ENCODE data around the gene RAB9A. TPM values are rescaled to one million over a fixed set of nuclear protein-coding genes. Genes with fewer than 3 reads are reported as not detected.
"Not testable (repeated sequence)": the region's sequence is repeated elsewhere in the genome, so short reads cannot be mapped to it uniquely, and the experiment has no call there.

Gene RAB9A
- total RNA-seq, 1 experiment from 2014 or later: 29.5 TPM

DNA sequence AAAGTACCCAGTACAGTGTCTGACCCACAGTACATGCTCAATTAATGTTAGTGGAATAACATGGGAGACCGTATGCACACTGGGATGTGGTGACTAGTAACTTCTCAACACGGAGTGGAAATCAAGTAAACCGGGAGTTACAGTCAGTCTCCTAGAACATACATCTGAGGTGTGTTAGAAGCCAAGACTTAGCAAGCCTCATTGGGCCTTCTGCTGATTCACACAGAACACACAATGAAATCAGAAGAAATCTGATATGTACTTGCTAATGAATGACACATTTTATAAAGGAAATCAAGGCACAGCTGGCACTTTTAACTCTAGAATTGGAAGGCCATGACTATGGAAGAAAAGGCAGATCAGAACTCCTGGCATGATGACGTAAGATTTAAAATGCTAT lies 32.4 kb downstream of the RAB9A start:
- H3K9ac ChIP-seq (ENCODE audit: low read length): no peak overlapping the region
- no peak overlapping the region for H2AFZ ChIP-seq (ENCODE audit: low read length)
- peaks cover 26% of the 10 kb centered on the region for H3K4me1 ChIP-seq (ENCODE audit: insufficient read depth, low read length)
- DNase-seq (peak; percentile 10), ATAC-seq (peak; percentile 67)
- ChIA-PET CTCF (interaction anchor here (0.6 kb wide), 1 partner anchor 28 kb away, joined by 5 read pairs; no protein-coding TSS in a partner anchor), POLR2A (ENCODE audit: unreplicated experiment) (interaction anchor here (0.7 to 1.6 kb wide), 2 partner anchors 13 to 233 kb away, joined by 17 to 25 read pairs; partner anchors contain the start of genes OFD1 and TRAPPC2)
- no peaks in the 10 kb centered on the region for H3K27me3 ChIP-seq (ENCODE audit: low read length)
- peaks cover 54% of the 10 kb centered on the region for H3K79me2 ChIP-seq (ENCODE audit: low read length)
- no TSS peak for BruUV-seq (replicated peaks)
- H3K9me3 ChIP-seq (ENCODE audit: low read length): no peaks in the 10 kb centered on the region
- H3K4me3 ChIP-seq (ENCODE audit: low read length): peak overlapping the region; percentile 23; the same call in 1 of the 2 replicates
- H3F3A ChIP-seq (ENCODE audit: low read length, unreplicated experiment): peaks cover 6% of the 10 kb centered on the region
- intact Hi-C loops (cut with micrococcal nuclease): no loop called here
- no peaks in the 10 kb centered on the region for H3K9me2 ChIP-seq (replicated peaks; ENCODE audit: low read length)
- TF ChIP-seq, protein P1, sequence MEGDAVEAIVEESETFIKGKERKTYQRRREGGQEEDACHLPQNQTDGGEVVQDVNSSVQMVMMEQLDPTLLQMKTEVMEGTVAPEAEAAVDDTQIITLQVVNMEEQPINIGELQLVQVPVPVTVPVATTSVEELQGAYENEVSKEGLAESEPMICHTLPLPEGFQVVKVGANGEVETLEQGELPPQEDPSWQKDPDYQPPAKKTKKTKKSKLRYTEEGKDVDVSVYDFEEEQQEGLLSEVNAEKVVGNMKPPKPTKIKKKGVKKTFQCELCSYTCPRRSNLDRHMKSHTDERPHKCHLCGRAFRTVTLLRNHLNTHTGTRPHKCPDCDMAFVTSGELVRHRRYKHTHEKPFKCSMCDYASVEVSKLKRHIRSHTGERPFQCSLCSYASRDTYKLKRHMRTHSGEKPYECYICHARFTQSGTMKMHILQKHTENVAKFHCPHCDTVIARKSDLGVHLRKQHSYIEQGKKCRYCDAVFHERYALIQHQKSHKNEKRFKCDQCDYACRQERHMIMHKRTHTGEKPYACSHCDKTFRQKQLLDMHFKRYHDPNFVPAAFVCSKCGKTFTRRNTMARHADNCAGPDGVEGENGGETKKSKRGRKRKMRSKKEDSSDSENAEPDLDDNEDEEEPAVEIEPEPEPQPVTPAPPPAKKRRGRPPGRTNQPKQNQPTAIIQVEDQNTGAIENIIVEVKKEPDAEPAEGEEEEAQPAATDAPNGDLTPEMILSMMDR (conservative IDR thresholded peaks at IDR 0.05; ENCODE audit: low read depth, low read length): no peak
- TF ChIP-seq EZH2phosphoT487 (IDR thresholded peaks at IDR 0.05; ENCODE audit: borderline replicate concordance, low read length): no peak
- peak overlapping the region; percentile 85 for H3K4me2 ChIP-seq (ENCODE audit: low read length)
- peaks cover 22% of the 10 kb centered on the region for H3K36me3 ChIP-seq (ENCODE audit: low read depth, low read length)
- H4K20me1 ChIP-seq (ENCODE audit: low read length): peaks cover 3% of the 10 kb centered on the region; the same call in 1 of the 2 replicates
- H3K27ac ChIP-seq (ENCODE audit: low read length): peak overlapping the region; percentile 76

DNA sequence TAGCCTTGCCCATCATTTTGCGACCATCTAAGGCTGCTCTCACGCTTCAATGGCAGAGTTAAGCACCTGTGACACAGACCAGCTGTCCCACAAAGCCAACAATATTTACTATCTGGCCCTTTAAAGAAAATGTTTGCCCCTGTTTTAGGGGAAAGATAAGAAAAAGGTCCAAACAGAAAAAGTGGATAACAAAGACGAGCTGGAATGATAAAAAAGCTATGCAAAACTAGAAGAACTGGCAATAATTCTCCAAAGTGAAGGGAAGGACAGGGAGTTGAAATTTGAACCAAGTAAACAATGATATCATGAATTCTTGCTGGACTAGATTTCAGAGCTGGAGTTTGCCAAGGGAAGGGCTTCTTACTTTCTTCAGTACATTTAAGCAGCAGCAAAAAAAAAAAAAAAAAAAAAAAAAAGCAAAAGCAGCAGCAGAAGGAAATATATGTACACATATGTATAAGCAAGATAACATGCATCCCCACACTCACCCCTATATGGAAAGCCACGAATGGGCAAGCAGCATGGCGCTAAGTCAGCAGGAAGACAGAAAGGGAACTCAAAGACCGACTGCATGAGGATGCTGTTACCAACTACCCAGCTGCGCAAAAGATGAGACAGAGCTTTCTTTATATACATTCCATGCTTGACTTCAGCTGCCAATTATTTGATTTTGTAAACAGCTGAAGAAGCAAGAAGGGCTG lies 33.0 kb downstream of the RAB9A start:
- intact Hi-C loops (cut with micrococcal nuclease): no loop called here
- H2AFZ ChIP-seq (ENCODE audit: low read length): no peak overlapping the region
- H3K4me2 ChIP-seq (ENCODE audit: low read length): peak overlapping the region; percentile 85
- H3K9me2 ChIP-seq (replicated peaks; ENCODE audit: low read length): no peaks in the 10 kb centered on the region
- H3K27me3 ChIP-seq (ENCODE audit: low read length): no peaks in the 10 kb centered on the region
- BruUV-seq (replicated peaks): no TSS peak
- POLR2A ChIA-PET (ENCODE audit: unreplicated experiment): interaction anchor here (0.7 to 1.6 kb wide), 2 partner anchors 13 to 234 kb away, joined by 17 to 25 read pairs; partner anchors contain the start of genes OFD1 and TRAPPC2
- peaks cover 26% of the 10 kb centered on the region for H3K4me1 ChIP-seq (ENCODE audit: insufficient read depth, low read length)
- peak overlapping the region; percentile 14; the same call in 1 of the 2 replicates for H3K9ac ChIP-seq (ENCODE audit: low read length)
- peaks cover 21% of the 10 kb centered on the region for H3K36me3 ChIP-seq (ENCODE audit: low read depth, low read length)
- DNase-seq (peak; percentile 64), ATAC-seq (peak; percentile 72)
- H3K4me3 ChIP-seq (ENCODE audit: low read length): peak overlapping the region; percentile 45
- H3F3A ChIP-seq (ENCODE audit: low read length, unreplicated experiment): peaks cover 6% of the 10 kb centered on the region
- peak overlapping the region; percentile 76 for H3K27ac ChIP-seq (ENCODE audit: low read length)
- H3K9me3 ChIP-seq (ENCODE audit: low read length): no peaks in the 10 kb centered on the region
- CTCF ChIA-PET: interaction anchor here (0.6 kb wide), 1 partner anchor 29 kb away, joined by 5 read pairs; no protein-coding TSS in a partner anchor
- H4K20me1 ChIP-seq (ENCODE audit: low read length): peaks cover 3% of the 10 kb centered on the region; the same call in 1 of the 2 replicates
- no peak for TF ChIP-seq EZH2 (IDR thresholded peaks at IDR 0.05; ENCODE audit: low read length, unreplicated experiment)
- TF ChIP-seq, protein P1 (conservative IDR thresholded peaks at IDR 0.05; ENCODE audit: low read depth, low read length): no peak
- H3K79me2 ChIP-seq (ENCODE audit: low read length): peaks cover 54% of the 10 kb centered on the region

DNA sequence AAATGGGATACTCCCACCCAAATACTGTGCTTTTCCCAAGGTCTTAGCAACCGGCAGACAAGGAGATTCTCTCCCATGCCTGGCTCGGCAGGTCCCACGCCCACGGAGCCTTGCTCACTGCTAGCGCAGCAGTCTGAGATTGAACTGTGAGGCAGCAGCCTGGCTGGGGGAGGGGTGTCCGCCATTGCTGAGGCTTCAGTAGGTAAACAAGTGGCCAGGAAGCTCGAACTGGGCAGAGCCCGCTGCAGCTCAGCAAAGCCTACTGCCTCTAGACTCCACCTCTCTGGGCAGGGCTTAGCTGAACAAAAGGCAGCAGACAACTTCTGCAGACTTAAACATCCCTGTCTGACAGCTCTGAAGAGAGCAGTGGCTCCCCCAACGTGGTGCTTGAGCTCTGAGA lies 36.0 kb downstream of the RAB9A start:
- ATAC-seq; intact Hi-C loops (cut with micrococcal nuclease); DNase-seq; POLR2A ChIA-PET (ENCODE audit: unreplicated experiment); BruUV-seq (replicated peaks); CTCF ChIA-PET; H3K4me2 ChIP-seq (ENCODE audit: low read length); H4K20me1 ChIP-seq (ENCODE audit: low read length); H3F3A ChIP-seq (ENCODE audit: low read length, unreplicated experiment); H3K36me3 ChIP-seq (ENCODE audit: low read depth, low read length); H3K4me3 ChIP-seq (ENCODE audit: low read length); H3K27ac ChIP-seq (ENCODE audit: low read length); H2AFZ ChIP-seq (ENCODE audit: low read length); H3K9me3 ChIP-seq (ENCODE audit: low read length); H3K9ac ChIP-seq (ENCODE audit: low read length); H3K9me2 ChIP-seq (replicated peaks; ENCODE audit: low read length); H3K27me3 ChIP-seq (ENCODE audit: low read length): not testable (repeated sequence)
- peaks cover 65% of the 10 kb centered on the region for H3K79me2 ChIP-seq (ENCODE audit: low read length)
- H3K4me1 ChIP-seq (ENCODE audit: insufficient read depth, low read length): peaks cover 26% of the 10 kb centered on the region

DNA sequence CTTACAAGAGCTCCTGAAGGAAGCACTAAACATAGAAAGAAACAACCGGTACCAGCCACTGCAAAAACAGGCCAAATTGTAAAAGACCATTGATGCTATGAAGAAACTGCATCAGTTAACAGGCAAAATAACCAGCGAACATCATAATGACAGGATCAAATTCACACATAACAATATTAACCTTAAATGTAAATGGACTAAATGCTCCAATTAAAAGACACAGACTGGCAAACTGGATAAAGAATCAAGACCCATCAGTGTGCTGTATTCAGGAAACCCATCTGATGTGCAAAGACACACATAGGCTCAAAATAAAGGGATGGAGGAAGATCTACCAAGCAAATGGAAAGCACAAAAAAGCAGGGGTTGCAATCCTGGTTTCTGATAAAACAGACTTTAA lies 37.7 kb downstream of the RAB9A start:
- H3K9me3 ChIP-seq (ENCODE audit: low read length); H3K4me2 ChIP-seq (ENCODE audit: low read length); BruUV-seq (replicated peaks); H4K20me1 ChIP-seq (ENCODE audit: low read length); H3K9me2 ChIP-seq (replicated peaks; ENCODE audit: low read length); H3K27ac ChIP-seq (ENCODE audit: low read length); H3K4me3 ChIP-seq (ENCODE audit: low read length); CTCF ChIA-PET; ATAC-seq; H3K9ac ChIP-seq (ENCODE audit: low read length); intact Hi-C loops (cut with micrococcal nuclease); H3K36me3 ChIP-seq (ENCODE audit: low read depth, low read length); H3K27me3 ChIP-seq (ENCODE audit: low read length); H2AFZ ChIP-seq (ENCODE audit: low read length); DNase-seq; H3F3A ChIP-seq (ENCODE audit: low read length, unreplicated experiment): not testable (repeated sequence)
- Histone ChIP-seq H3K79me2 (ENCODE audit: low read length) (peaks cover 56% of the 10 kb centered on the region), H3K4me1 (ENCODE audit: insufficient read depth, low read length) (peaks cover 16% of the 10 kb centered on the region)
- POLR2A ChIA-PET (ENCODE audit: unreplicated experiment): interaction anchor here (0.6 kb wide), 1 partner anchor 8 kb away, joined by 4 read pairs; the partner anchor contains the start of genes OFD1 and TRAPPC2

DNA sequence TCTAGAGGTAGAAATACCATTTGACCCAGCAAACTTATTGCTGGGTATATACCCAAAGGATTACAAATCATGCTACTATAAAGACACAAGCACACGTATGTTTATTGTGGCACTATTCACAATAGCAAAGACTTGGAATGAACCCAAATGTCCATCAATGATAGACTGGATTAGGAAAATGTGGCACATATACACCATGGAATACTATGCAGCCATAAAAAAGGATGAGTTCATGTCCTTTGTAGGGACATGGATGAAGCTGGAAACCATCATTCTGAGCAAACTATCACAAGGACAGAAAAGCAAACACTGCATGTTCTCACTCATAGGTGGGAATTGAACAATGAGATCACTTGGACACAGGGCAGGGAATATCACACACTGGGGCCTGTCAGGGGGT lies 41.6 kb downstream of the RAB9A start:
- POLR2A ChIA-PET (ENCODE audit: unreplicated experiment); BruUV-seq (replicated peaks); H3K27me3 ChIP-seq (ENCODE audit: low read length); H3K27ac ChIP-seq (ENCODE audit: low read length); intact Hi-C loops (cut with micrococcal nuclease); H3K9me3 ChIP-seq (ENCODE audit: low read length); H3K9me2 ChIP-seq (replicated peaks; ENCODE audit: low read length); H4K20me1 ChIP-seq (ENCODE audit: low read length); H3K4me3 ChIP-seq (ENCODE audit: low read length); DNase-seq; H3K4me2 ChIP-seq (ENCODE audit: low read length); H3K9ac ChIP-seq (ENCODE audit: low read length); H3F3A ChIP-seq (ENCODE audit: low read length, unreplicated experiment); CTCF ChIA-PET; ATAC-seq; H2AFZ ChIP-seq (ENCODE audit: low read length): not testable (repeated sequence)
- H3K36me3 ChIP-seq (ENCODE audit: low read depth, low read length): peaks cover 12% of the 10 kb centered on the region
- H3K79me2 ChIP-seq (ENCODE audit: low read length): peaks cover 65% of the 10 kb centered on the region
- H3K4me1 ChIP-seq (ENCODE audit: insufficient read depth, low read length): peaks cover 11% of the 10 kb centered on the region

Data from PC-3 (cell line).